GM18519 (cell line): ENCODE results near the gene ZNF638.
"Not testable (repeated sequence)": the region's sequence is repeated elsewhere in the genome, so short reads cannot be mapped to it uniquely, and the experiment has no call there.

ENCODE experiments used
- ATAC-seq: cut with Tn5 transposase; IDR thresholded peaks from one replicate; pipeline ENCODE4 v1.9.1; 2021; ENCODE audit warnings: mild to moderate bottlenecking, moderate library complexity; ENCODE audit not compliant: unreplicated experiment, low FRiP score

ZNF638 gene

DNA sequence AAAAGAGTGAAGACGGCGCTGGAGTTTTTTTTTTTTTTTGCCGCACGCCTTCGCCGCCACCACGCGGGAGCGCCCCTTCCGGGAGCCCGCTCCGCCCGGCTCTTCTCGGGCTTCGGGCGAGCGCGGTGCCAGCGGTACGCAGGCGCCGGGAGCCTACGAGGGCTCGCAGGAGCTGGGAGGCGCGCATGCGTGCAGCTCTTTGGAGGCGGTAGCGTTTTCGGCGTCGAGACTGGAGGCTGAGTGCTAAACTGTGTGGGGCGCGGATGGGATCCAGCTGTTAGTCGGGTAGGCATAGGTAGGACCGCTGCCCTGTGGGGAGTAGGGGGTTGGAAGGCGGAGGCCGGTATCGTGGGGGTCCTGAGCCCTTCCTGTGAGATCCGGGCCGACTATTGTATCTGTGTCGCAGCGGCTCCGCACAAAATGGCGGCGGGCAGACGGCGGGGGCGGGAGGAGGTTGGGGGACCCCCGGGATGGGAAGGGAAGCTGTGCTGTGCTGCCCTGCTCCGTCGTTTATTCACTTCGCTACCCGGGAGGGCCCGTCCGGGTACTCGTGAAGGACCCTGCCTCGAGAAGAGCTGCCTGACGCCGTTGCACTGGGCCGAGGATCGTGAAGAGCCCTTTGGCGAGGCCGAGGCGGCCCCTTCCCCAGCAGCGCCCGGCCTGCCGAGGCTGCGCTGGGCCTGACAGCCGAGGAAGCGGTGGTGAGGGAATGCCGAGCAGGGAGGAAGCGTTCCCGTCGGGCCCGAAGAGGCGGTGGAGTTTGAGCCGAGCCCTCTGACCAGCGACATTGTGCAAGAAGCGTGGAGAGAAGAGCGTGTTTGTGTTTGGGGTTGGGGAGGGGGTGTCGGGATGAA, at the start of gene ZNF638:
ZNF638 (plus strand) TSS at position 202 of the 854 bp plus-strand sequence. CDS start 17,173 bp downstream, outside the sequence.
- ATAC-seq = peak; percentile 93

- no peak for ATAC-seq
Measured at GRCh38 chr2:71281950-71282349, 49.6 kb upstream of the ZNF638 start.

- no peak for ATAC-seq
Measured at GRCh38 chr2:71282493-71282892, 49.1 kb upstream of the ZNF638 start.

DNA sequence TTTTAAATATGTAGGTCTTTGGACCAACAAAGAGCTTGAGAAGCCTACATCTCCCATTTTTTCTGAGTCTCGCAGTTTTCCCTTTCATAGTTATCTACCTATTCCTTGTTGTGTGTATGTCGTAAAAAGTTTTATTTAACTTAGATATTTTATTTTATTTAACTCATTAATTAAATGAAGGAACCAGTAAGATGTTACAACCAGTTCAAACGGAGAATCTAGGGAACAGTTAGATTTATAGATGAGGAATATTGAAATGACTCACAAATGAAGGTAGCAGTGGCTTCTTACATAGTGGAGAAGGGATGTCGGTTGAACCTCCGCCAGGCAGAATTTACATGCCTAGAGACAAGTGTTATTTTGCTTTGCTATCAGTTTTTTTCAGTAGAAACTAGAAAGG, 48.5 kb upstream of the ZNF638 start:
- no peak for ATAC-seq

DNA sequence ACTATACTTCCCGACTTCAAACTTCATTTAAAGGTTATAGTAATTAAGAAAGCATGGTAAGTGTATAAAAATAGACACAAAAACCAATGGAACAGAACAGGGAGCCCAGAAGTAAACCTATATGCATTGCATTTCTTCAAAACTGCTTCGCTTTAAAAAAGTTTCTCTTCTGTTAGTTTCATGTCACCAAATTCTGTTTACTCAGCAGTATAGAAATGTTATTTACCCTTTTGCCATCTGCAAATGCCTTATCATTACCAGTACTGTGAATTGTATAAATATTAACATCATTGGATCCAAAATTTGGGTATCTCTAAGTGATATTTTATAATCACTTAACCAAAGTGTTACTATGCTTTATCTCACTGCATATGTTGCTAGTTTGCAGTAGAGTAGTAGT, 45.9 kb upstream of the ZNF638 start:
- no peak for ATAC-seq

- ATAC-seq = no peak
Measured at GRCh38 chr2:71291398-71291797, 40.2 kb upstream of the ZNF638 start.

DNA sequence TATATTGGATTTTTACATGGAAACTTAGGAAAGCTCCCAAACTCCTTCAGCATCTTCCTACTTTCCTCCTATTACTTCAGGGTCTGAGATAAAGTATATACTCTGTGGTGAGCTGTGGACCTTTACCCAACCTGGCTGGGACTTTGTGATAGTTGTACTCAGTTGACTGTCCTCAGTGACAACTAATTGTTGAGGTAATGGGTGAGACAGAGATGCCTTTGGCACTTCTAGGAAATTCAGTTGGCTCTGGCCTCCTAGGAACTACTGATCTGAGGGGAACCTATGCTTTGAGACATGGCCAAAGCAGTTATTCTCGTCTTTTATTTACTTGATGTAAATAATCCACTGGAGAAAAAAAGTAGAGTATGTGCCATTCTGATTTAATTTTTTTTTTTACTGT, 39.4 kb upstream of the ZNF638 start:
- no peak for ATAC-seq

- ATAC-seq = no peak
Measured at GRCh38 chr2:71298914-71299313, 32.7 kb upstream of the ZNF638 start.

GRCh38 chr2:71299507-71299906, 32.1 kb upstream of the ZNF638 start:
- ATAC-seq = no peak

DNA sequence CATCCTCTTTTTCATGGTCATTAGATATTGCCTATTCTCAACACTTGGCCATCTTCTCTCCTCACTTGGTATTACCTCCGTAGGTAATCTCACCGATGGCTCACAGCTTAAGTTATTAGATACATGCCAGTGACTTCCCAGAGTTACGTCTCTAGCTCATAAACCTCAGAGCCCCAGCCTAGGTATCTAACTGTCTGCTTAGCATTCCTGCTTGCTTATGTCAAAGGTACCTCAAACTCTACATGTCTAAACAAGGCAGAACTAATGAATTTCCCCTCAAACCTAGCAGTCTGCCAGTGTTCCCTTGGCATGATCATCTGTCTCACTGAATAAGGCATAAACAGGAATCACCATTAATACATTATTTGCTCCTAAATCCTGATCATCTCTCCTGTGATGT, 27.7 kb upstream of the ZNF638 start:
- no peak for ATAC-seq

DNA sequence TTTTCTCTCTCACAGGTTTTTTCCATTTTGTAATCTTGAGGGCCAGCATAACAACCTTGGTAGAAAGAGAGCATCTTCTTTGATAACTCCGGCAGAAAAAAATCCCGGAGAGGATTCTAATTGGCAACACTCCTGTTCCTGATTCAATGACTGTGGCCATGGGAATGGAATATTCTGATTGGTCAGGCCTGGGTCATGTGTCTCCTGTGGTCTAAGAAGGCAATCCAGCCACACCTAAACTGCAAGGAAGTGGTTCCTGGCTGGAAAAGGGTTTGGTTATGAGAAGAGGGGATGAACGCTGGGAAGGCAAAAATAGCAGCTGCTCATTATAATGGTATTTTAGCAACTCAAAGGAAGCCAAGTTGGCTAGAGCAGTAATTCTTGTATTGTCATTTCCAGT, 24.8 kb upstream of the ZNF638 start:
- no peak for ATAC-seq

DNA sequence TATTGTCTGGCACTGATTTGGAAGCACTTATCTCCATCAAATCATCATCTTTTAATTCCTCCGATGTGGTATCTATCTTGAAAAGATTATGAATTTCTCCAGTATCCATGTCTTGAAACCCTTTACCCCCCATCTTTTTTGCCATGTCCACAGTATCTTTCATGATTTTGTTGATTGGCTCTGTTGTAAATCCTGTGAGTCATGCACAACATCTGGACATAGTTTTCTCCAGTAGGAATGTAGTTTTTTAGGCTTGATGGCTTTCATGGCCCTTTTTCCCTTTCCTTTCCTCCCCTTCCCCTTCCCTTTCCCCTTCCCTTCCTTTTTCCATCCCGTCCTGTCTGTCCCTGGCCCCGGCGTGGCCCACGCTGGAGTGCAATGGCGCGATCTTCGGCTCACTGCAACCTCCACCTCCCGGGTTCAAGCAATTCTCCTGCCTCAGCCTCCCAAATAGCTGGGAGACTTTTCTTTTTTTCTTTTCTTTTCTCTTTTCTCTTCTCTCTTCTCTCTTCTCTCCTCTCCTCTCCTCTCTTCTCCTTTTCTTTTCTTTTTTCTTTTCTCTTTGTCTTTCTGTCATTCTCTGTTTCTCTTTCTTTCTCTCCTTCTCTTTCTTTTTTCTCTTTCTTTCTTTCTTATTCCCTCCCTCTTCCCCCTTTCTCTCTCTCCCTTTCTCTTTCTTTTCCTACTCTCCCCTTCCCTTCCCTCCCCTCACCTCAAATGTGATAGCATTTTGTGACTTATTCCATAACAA, 18.4 kb upstream of the ZNF638 start:
- ATAC-seq = no peak

GRCh38 chr2:71317060-71317459, 14.5 kb upstream of the ZNF638 start:
- ATAC-seq = no peak

DNA sequence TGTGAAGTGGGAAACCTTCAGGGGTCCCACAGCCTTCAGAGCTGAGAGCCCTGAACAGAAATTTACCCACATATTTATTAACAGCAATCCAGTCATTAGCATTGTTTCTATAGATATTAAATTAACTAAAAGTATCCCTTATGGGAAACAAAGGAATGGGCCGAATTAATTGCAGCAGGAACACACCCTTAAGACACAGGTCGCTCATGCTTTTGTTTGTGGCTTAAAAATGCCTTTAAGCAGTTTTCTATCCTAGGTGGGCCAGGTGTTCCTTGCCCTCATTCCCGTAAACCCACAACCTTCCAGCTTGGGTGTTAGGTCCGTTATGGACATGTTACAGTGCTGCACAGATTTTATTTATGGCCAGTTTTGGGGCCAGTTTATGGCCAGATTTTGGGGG, 13.7 kb upstream of the ZNF638 start:
- not testable (repeated sequence) for ATAC-seq

DNA sequence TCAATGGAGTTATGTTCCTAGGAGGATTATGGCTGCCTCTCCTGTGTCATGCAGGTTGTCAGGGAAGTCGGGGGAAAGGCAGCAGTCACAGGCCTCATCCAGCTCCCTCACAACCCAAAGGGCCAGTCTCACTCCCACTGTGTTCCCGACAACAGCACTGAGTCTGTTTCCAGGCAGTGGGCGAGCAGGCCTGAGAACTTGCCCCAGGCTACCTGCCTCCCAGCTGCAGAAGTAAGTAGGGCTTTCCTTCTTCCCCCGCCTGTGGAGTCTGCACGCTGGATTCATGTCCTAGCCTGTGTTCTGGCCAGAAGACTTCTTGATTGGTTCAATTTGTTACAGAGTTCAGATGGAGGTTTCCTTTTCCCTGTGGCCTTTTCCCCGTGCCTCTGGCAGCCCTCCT, 8.2 kb upstream of the ZNF638 start:
- no peak for ATAC-seq

- no peak for ATAC-seq
Measured at GRCh38 chr2:71326968-71327367, 4.6 kb upstream of the ZNF638 start.

GRCh38 chr2:71327916-71328315, 3.7 kb upstream of the ZNF638 start:
- ATAC-seq = no peak

GRCh38 chr2:71330155-71330554, 1.4 kb upstream of the ZNF638 start:
- ATAC-seq = no peak

GRCh38 chr2:71330585-71331330, 824 bp upstream of the ZNF638 start:
- ATAC-seq = no peak

GRCh38 chr2:71331331-71331580, 326 bp upstream of the ZNF638 start:
- ATAC-seq = not testable (repeated sequence)

DNA sequence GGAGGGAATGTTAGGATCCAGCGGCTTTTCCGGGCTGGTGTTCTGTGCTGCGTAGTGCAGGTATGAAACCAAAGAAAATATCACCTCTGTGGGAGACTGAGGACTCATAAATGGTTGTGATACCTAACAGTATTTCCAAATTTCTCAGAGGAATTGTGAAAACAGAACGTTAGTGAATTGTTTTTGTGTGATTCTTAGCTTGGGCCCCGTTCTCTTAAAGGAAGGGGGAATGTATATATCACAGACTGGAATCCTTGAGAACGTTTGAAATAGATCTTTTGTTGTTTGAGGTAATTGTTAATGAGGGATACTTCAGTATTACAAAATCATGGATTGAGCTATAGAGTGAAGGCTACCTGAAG, 834 bp downstream of the ZNF638 start:
- no peak for ATAC-seq
